ENCODE measurements around the gene COL25A1.

- TF ChIP-seq POLR2AphosphoS5 (IDR thresholded peaks at IDR 0.05; ENCODE audit: insufficient read depth, low read depth, low read length) (no peak), CTCF (IDR thresholded peaks at IDR 0.05; ENCODE audit: extremely low read depth in 1 of 2, insufficient read depth in 1 of 2, low read depth in 1 of 2, low read length in 2 of 2) (no peak), MAX (IDR thresholded peaks at IDR 0.05; ENCODE audit: insufficient read depth, insufficient read length) (no peak)
These were observed 92.8 kb downstream of the COL25A1 start for GRCh38 chr4:109209647-109210046.
